ENCODE results near the gene C19orf12. TPM values are rescaled to one million over a fixed set of nuclear protein-coding genes. Genes with fewer than 3 reads are reported as not detected.

The C19orf12 gene
- total and polyA plus RNA-seq, 2 of the 13 experiments (the other 11 are each of a cell fraction or from before 2014, with no cell fraction given), result 17.7 to 34.4 TPM

GRCh38 chr19:29694669-29695627, 20.1 kb downstream of the C19orf12 start (continued):
- no peak for TF ChIP-seq ZBTB43 (CRISPR knock-in tag; conservative IDR thresholded peaks at IDR 0.05)
- TF ChIP-seq ZNF768 (CRISPR knock-in tag; IDR thresholded peaks at IDR 0.05), result peak; percentile 47; the same call in 1 of the 2 replicates
- TF ChIP-seq KDM5A (IDR thresholded peaks at IDR 0.05; ENCODE audit: borderline replicate concordance, low read length), result no peak
- TF ChIP-seq ZFP91 (CRISPR knock-in tag; IDR thresholded peaks at IDR 0.05; ENCODE audit: borderline replicate concordance), result peak; percentile 62; the same call in 1 of the 2 replicates

- in situ Hi-C loops (cut with HindIII; ENCODE audit: extremely low pct_ligation_motif_present, low pct_unique_long_range_greater_than_20kb), result loop anchor here (5.0 kb wide), 1 partner anchor 82 kb away; no protein-coding TSS in a partner anchor
- ChIA-PET POLR2A (interaction anchor here (3.1 kb wide), 1 partner anchor 22 kb away, joined by 15 read pairs; the partner anchor contains the start of gene C19orf12), CTCF (ENCODE audit: low intra/inter-chr PET ratio, low total read pairs) (interaction anchor here (1.1 to 3.0 kb wide), 3 partner anchors 22 to 83 kb away, joined by 4 to 66 read pairs (median 4); partner anchors contain the start of gene C19orf12)
- Histone ChIP-seq H3K4me2 (ENCODE audit: low read depth, low read length) (no peak overlapping the region), H3K79me2 (ENCODE audit: insufficient read depth, low read length) (no peaks in the 10 kb centered on the region), H3K9ac (ENCODE audit: insufficient read depth, low read depth, low read length) (no peak overlapping the region), H3K4me3 (replicated peaks in 1 of 3; ENCODE audit: insufficient read depth in 1 of 3, low read depth in 2 of 3, low read length in 3 of 3) (no peak overlapping the region), H2AFZ (ENCODE audit: low read length) (no peak overlapping the region), H3K4me1 (ENCODE audit: insufficient read depth, low read length) (peaks cover 8% of the 10 kb centered on the region; the same call in 1 of the 2 replicates), H3K9me3 (ENCODE audit: low read length) (peaks cover 4% of the 10 kb centered on the region; the same call in 1 of the 2 replicates), H4K20me1 (ENCODE audit: insufficient read depth, low read length) (no peaks in the 10 kb centered on the region), H3K27ac (ENCODE audit: extremely low read length, insufficient read depth, low read length) (no peak overlapping the region), H3K27me3 (ENCODE audit: control insufficient read depth in 1 of 2, insufficient read depth in 2 of 2, low read length in 2 of 2) (no peaks in the 10 kb centered on the region), H3K36me3 (replicated peaks in 1 of 2; ENCODE audit: control insufficient read depth in 1 of 2, insufficient read depth in 2 of 2, low read length in 2 of 2) (no peaks in the 10 kb centered on the region)
- no peak; the same call in 1 of the 3 replicates for ATAC-seq
- 31% methylated on average over 5 of the region's 5 CpGs for WGBS (ENCODE audit: low lambda C conversion rate)
- no TSS peak for BruUV-seq (replicated peaks)
- no peak for FAIRE-seq
- intact Hi-C loops (cut with micrococcal nuclease; ENCODE audit: unreplicated experiment), result loop anchor here (1.0 to 5.0 kb wide), 2 partner anchors 22 to 227 kb away; no protein-coding TSS in a partner anchor
- DNase-seq (ENCODE audit: low spot score), result no peak
- no peak for TF ChIP-seq RXRA (CRISPR knock-in tag; IDR thresholded peaks at IDR 0.05)
- no peak for TF ChIP-seq ZMYM2 (CRISPR knock-in tag; IDR thresholded peaks at IDR 0.05)
- no peak for TF ChIP-seq POGK (CRISPR knock-in tag; conservative IDR thresholded peaks at IDR 0.05)
- TF ChIP-seq TSC22D2 (CRISPR knock-in tag; IDR thresholded peaks at IDR 0.05; ENCODE audit: borderline replicate concordance), result no peak
- no peak for TF ChIP-seq TERF1 (CRISPR knock-in tag; IDR thresholded peaks at IDR 0.05)
- TF ChIP-seq ZNF841 (CRISPR knock-in tag; IDR thresholded peaks at IDR 0.05; ENCODE audit: borderline replicate concordance), result no peak
- TF ChIP-seq ZNF766 (CRISPR knock-in tag; IDR thresholded peaks at IDR 0.05; ENCODE audit: borderline replicate concordance), result no peak
- no peak for TF ChIP-seq CHCHD3 (CRISPR knock-in tag; IDR thresholded peaks at IDR 0.05)
Observed at GRCh38 chr19:29694161-29694560, 20.9 kb downstream of the C19orf12 start.
